Ishikawa (cell line): ENCODE measurements around the gene TSPAN15.

Source experiments
- EP300 ChIP-seq: IDR thresholded peaks from 2 replicates; pipeline ENCODE4 v1.6.1; 2012; ENCODE audit warnings: borderline replicate concordance
- REST ChIP-seq: IDR thresholded peaks from 2 replicates; pipeline ENCODE4 v1.6.1; 2012; ENCODE audit warnings: low read depth, mild to moderate bottlenecking
- TAF1 ChIP-seq: IDR thresholded peaks from 2 replicates; pipeline ENCODE4 v1.6.1; 2012; ENCODE audit warnings: low read depth, mild to moderate bottlenecking
- TCF12 ChIP-seq: IDR thresholded peaks from 2 replicates; pipeline ENCODE4 v1.6.1; 2012; ENCODE audit warnings: low read depth
- TEAD4 ChIP-seq: IDR thresholded peaks from 2 replicates; pipeline ENCODE4 v1.6.1; 2012
- YY1 ChIP-seq: IDR thresholded peaks from 2 replicates; pipeline ENCODE4 v1.6.1; 2012; ENCODE audit warnings: low read depth
- TF ChIP-seq, protein P1 (sequence below): IDR thresholded peaks from 2 replicates; pipeline ENCODE4 v1.6.1; 2012

DNA sequence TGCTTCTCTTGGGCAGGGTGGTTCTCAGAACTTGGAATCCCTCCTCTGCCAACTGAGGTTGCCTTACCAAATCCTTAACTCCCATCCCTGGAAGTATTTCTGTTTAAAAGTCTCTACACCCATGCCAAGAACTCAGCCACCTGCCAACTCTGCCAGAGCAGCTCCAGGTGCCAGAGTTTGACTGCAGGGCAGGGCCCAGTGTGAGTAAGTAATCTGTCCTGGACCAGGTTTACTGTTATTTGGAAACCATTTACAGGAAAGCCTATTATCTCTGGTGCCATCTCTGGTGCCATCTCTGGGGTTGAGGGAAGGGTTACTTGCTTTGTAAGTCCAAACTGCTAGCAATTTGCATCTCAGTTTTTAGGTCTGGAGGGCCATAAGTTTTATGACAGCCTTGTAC is 2.5 kb downstream of the TSPAN15 start:
- TF ChIP-seq TEAD4 (no peak), YY1 (no peak), TCF12 (no peak), EP300 (no peak), TAF1 (no peak), REST (no peak)
- TF ChIP-seq, protein P1, sequence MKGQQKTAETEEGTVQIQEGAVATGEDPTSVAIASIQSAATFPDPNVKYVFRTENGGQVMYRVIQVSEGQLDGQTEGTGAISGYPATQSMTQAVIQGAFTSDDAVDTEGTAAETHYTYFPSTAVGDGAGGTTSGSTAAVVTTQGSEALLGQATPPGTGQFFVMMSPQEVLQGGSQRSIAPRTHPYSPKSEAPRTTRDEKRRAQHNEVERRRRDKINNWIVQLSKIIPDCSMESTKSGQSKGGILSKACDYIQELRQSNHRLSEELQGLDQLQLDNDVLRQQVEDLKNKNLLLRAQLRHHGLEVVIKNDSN: no peak
